Muscle of back (tissue), 11 donors: Measurements from ENCODE around the gene ANO10. TPM values are rescaled to one million over a fixed set of nuclear protein-coding genes. Genes with fewer than 3 reads are reported as not detected.

ENCODE experiments used
- DNase-seq, 3 donors: peaks; one replicate each; pipeline versions ENCODE4 v3.0.0 to v3.0.0-alpha.2; 2013
- polyA plus RNA-seq, 10 donors: library from polyadenylated mRNA; unstranded; fragments of 120-200 nt; gene quantifications; one replicate each; pipeline ENCODE4 v1.2.1, GENCODE V29; 2013; ENCODE audit not compliant: insufficient read length in 10 of 10

The ANO10 gene
- polyA plus RNA-seq, 10 donors, result 15.1 to 22.1 (median 17.9) TPM

GRCh38 chr3:43319376-43319775 lies 302.4 kb downstream of the ANO10 start:
- DNase-seq, result no peak

DNA sequence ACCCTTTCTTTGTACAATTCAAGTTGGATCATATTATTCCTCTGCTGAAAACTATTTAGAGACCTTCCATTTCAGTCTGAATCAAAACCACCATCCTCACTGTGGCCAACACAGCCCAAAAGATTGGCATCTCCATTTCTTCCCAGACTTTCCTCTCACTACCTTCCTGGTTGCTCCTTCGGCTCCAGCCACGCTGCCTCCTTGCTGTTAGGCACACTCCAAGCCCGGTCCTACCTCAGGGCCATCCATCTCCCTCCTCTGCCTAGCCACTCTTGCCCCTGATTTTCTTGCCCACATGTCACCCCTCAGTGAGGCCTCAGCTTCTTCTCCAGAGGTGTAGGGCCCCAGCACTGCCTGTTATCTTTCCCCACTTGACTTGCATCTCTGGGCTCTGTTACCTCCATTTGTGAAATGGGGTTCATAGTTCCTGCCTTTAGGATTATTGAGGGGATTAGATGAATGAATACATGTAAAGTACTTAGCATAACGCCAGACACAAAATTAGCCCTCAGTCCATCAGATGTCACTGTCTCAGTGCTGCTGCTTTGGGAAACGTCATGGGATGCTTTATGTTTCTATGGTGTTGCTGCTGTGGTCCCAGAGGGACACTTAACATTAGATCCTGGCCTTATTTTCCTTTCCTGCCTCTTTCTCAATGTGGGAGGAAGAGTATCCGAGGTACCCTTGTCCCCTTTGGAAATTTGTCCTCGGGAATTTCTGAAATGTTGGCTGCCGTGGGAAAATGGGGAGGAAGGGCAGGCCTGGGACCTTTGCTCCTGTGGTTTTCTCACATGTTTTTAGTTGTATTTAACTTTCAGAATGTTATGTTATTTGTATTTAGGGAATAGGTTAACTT lies 304.1 kb downstream of the ANO10 start:
- DNase-seq, result peak in 2 of 3 donors; percentile 13 to 40

GRCh38 chr3:43316783-43317460 lies 304.9 kb downstream of the ANO10 start:
- DNase-seq, result no peak

Other genes starting within 250 kb of the ANO10 start
- gene ABHD5, start 68.9 kb upstream of the ANO10 start, polyA plus RNA-seq, result 10 to 100 TPM in 4 of 10 donors, 1 to 10 TPM in 6; 8.6 to 14.1 (median 9.9) TPM